IPS-20b (cell line): ENCODE measurements around the gene PTP4A2.
A peak's percentile ranks its signal among the peaks of the same experiment; 100 is the strongest.
"Not testable (repeated sequence)": the region's sequence is repeated elsewhere in the genome, so short reads cannot be mapped to it uniquely, and the experiment has no call there.

ENCODE experiments used
- H3K27ac ChIP-seq: one replicate; pipeline ENCODE4 v1.5.1; 2013; ENCODE audit warnings: low read length
- H3K27me3 ChIP-seq: 2 replicates; pipeline ENCODE4 v1.6.1; 2013; ENCODE audit warnings: mild to moderate bottlenecking, low read length, inconsistent platforms; ENCODE audit not compliant: insufficient read depth
- H3K36me3 ChIP-seq: 2 replicates; pipeline ENCODE4 v1.6.1; 2013; ENCODE audit warnings: low read depth, mild to moderate bottlenecking, inconsistent platforms, low read length, moderate library complexity; ENCODE audit not compliant: insufficient read depth
- H3K4me1 ChIP-seq: 2 replicates; pipeline ENCODE4 v1.6.1; 2013; ENCODE audit warnings: mild to moderate bottlenecking, control low read depth, inconsistent platforms, low read length, moderate library complexity; ENCODE audit not compliant: insufficient read depth
- H3K4me3 ChIP-seq: 2 replicates; pipeline ENCODE4 v1.5.1; 2013; ENCODE audit warnings: mild to moderate bottlenecking, low read length, inconsistent platforms
- H3K9ac ChIP-seq: 2 replicates; pipeline ENCODE4 v1.6.1; 2013; ENCODE audit warnings: low read depth, mild to moderate bottlenecking, inconsistent platforms, low read length, moderate library complexity
- H3K9me3 ChIP-seq: 2 replicates; pipeline ENCODE4 v1.6.1; 2013; ENCODE audit warnings: mild to moderate bottlenecking, low read depth, low read length, inconsistent platforms; ENCODE audit not compliant: insufficient read depth

PTP4A2 gene

GRCh38 chr1:31931593-31932225 lies 6.5 kb downstream of the PTP4A2 start:
- Histone ChIP-seq H3K9me3 (no peaks in the 10 kb centered on the region), H3K27me3 (no peaks in the 10 kb centered on the region), H3K4me3 (peak overlapping the region; percentile 50), H3K9ac (peak overlapping the region; percentile 19; the same call in 1 of the 2 replicates), H3K36me3 (no peaks in the 10 kb centered on the region), H3K27ac (no peak overlapping the region), H3K4me1 (peaks cover 46% of the 10 kb centered on the region)

GRCh38 chr1:31930836-31931592 lies 7.2 kb downstream of the PTP4A2 start:
- Histone ChIP-seq H3K9me3 (no peaks in the 10 kb centered on the region), H3K9ac (peak overlapping the region; percentile 19; the same call in 1 of the 2 replicates), H3K4me3 (peak overlapping the region; percentile 50), H3K4me1 (peaks cover 49% of the 10 kb centered on the region), H3K27me3 (no peaks in the 10 kb centered on the region), H3K36me3 (no peaks in the 10 kb centered on the region), H3K27ac (no peak overlapping the region)

GRCh38 chr1:31927661-31927980 lies 10.5 kb downstream of the PTP4A2 start:
- Histone ChIP-seq H3K27me3 (no peaks in the 10 kb centered on the region), H3K9me3 (no peaks in the 10 kb centered on the region), H3K4me1 (peaks cover 36% of the 10 kb centered on the region), H3K4me3 (no peak overlapping the region), H3K36me3 (no peaks in the 10 kb centered on the region), H3K9ac (no peak overlapping the region), H3K27ac (no peak overlapping the region)

GRCh38 chr1:31926853-31927660 lies 11.1 kb downstream of the PTP4A2 start:
- no peaks in the 10 kb centered on the region for H3K9me3 ChIP-seq
- H3K4me3 ChIP-seq = no peak overlapping the region
- no peaks in the 10 kb centered on the region for H3K36me3 ChIP-seq
- no peak overlapping the region for H3K9ac ChIP-seq
- peaks cover 33% of the 10 kb centered on the region for H3K4me1 ChIP-seq
- no peaks in the 10 kb centered on the region for H3K27me3 ChIP-seq
- H3K27ac ChIP-seq = no peak overlapping the region

- Histone ChIP-seq H3K9ac (no peak overlapping the region), H3K36me3 (no peaks in the 10 kb centered on the region)
Measured at GRCh38 chr1:31926252-31926651, 11.9 kb downstream of the PTP4A2 start.

GRCh38 chr1:31925824-31926223 lies 12.3 kb downstream of the PTP4A2 start:
- not testable (repeated sequence) for H3K27me3 ChIP-seq, H3K9me3 ChIP-seq, H3K9ac ChIP-seq, H3K36me3 ChIP-seq, H3K4me3 ChIP-seq, H3K27ac ChIP-seq
- peaks cover 24% of the 10 kb centered on the region for H3K4me1 ChIP-seq

More at GRCh38 chr1:31926252-31926651, 11.9 kb downstream of the PTP4A2 start:
- no peak overlapping the region for H3K4me3 ChIP-seq
- peaks cover 29% of the 10 kb centered on the region for H3K4me1 ChIP-seq
- H3K9me3 ChIP-seq = no peaks in the 10 kb centered on the region
- no peaks in the 10 kb centered on the region for H3K27me3 ChIP-seq
- no peak overlapping the region for H3K27ac ChIP-seq

- H3K27me3 ChIP-seq = no peaks in the 10 kb centered on the region
- no peaks in the 10 kb centered on the region for H3K36me3 ChIP-seq
- no peak overlapping the region for H3K27ac ChIP-seq
- no peak overlapping the region for H3K4me3 ChIP-seq
- no peak overlapping the region for H3K9ac ChIP-seq
- H3K4me1 ChIP-seq = peaks cover 23% of the 10 kb centered on the region
- no peaks in the 10 kb centered on the region for H3K9me3 ChIP-seq
Measured at GRCh38 chr1:31924839-31925238, 13.3 kb downstream of the PTP4A2 start.

- H3K27me3 ChIP-seq = no peaks in the 10 kb centered on the region
- H3K27ac ChIP-seq = no peak overlapping the region
- H3K36me3 ChIP-seq = no peaks in the 10 kb centered on the region
- no peak overlapping the region for H3K4me3 ChIP-seq
- no peak overlapping the region for H3K9ac ChIP-seq
- peaks cover 20% of the 10 kb centered on the region for H3K4me1 ChIP-seq
- no peaks in the 10 kb centered on the region for H3K9me3 ChIP-seq
Measured at GRCh38 chr1:31923901-31924535, 14.2 kb downstream of the PTP4A2 start.

GRCh38 chr1:31920956-31921355 lies 17.2 kb downstream of the PTP4A2 start:
- Histone ChIP-seq H3K4me3 (no peak overlapping the region), H3K27me3 (no peaks in the 10 kb centered on the region), H3K4me1 (peaks cover 7% of the 10 kb centered on the region; the same call in 1 of the 2 replicates), H3K9ac (no peak overlapping the region), H3K36me3 (peaks cover 22% of the 10 kb centered on the region), H3K27ac (no peak overlapping the region), H3K9me3 (no peaks in the 10 kb centered on the region)

- Histone ChIP-seq H3K4me1 (peaks cover 7% of the 10 kb centered on the region; the same call in 1 of the 2 replicates), H3K9me3 (no peaks in the 10 kb centered on the region), H3K9ac (no peak overlapping the region), H3K27me3 (no peaks in the 10 kb centered on the region), H3K36me3 (peaks cover 34% of the 10 kb centered on the region), H3K4me3 (no peak overlapping the region), H3K27ac (no peak overlapping the region)
Measured at GRCh38 chr1:31919591-31919990, 18.6 kb downstream of the PTP4A2 start.

- Histone ChIP-seq H3K4me3 (no peak overlapping the region), H3K27ac (no peak overlapping the region), H3K9ac (no peak overlapping the region), H3K27me3 (no peaks in the 10 kb centered on the region), H3K4me1 (no peaks in the 10 kb centered on the region), H3K36me3 (peaks cover 74% of the 10 kb centered on the region), H3K9me3 (no peaks in the 10 kb centered on the region)
Measured at GRCh38 chr1:31915438-31915837, 22.7 kb downstream of the PTP4A2 start.
